Measurements from ENCODE around the gene ITPR1.

ITPR1 gene

DNA sequence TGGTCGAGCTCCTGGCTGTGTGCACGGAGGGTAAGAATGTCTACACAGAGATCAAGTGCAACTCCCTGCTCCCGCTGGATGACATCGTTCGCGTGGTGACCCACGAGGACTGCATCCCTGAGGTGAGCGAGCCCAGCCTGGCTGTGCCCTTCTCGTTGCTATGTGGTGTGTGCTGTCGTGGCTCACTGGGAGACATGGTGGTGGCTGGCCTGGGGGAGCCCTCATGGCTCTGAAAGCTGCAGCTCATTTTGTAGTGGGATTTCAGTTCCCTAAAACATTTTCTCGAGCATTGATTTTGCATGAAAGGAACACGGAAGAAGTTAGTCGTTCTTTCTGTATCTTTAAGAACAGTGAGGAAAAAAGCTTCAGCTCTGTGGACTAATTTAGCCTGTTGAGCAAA is 200.5 kb downstream of the ITPR1 start:
- DNase-seq, result no peak

DNA sequence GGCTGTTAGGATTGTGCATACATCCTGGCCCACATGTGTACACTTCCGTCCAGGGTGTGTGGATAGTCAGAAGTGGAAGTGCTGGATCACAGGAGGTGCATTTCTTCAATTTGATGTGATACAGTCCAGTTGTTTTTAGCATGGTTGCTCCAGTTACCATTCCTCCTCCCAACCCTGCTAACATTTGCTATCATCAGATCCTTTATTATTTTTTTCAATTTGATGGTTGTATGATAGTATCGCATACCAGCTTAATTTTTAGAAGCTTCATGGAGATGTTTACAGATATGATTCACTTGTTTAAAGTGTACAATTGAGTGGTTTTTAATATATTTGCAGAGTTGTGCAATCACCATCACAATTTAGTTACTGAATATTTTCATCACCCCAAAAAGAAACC is 202.7 kb downstream of the ITPR1 start:
- DNase-seq, result no peak

DNA sequence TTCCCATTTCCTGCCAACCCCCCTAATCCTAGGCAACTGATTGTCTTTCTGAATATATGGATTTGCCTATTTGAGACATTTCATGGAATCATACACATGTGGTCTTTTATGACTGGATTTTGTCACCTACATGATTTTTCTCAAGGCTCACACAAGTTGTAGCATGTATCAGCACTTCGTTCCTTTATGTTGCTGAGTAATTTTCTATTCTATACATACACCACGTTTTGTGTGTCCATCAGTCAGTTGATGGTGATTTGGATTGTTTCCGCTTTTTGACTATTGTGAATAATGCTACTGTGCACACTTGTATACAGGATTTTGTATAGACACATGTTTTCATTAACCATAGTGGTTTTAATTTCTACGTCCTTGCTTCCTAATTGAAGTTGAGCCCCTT is 203.1 kb downstream of the ITPR1 start:
- no peak for DNase-seq

DNA sequence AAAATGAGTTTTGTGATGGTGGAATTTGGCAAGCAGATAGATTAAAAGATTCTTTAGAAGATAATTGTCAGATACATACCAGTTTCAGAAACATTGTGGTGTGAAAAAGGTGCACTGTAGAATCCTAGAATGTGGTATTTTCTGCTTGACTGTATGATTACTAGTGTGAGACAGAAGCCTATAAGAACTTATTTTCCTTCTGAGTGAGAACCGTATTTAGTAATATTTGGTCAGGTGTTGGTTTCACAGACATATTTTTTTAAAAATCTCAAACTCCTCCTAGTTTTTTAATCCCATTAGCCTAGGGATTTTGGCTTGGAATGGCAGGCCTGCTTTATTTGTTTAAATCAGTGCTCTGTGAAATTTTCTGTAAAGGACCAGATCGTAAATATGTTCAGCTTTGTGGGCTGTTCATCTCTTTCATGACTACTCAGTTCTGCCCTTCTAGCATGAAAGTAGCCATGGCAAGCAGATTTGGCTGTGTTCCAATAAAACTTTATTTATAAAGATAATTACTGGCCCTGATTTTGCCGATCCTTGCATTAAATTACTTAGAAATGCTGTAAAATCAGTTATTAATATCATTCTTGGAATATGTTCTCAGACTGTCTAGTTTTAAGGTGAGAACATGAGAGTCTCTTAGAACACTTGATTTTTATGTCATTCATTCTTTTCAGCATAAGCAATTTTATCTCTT is 205.1 kb downstream of the ITPR1 start:
- no peak for DNase-seq

DNA sequence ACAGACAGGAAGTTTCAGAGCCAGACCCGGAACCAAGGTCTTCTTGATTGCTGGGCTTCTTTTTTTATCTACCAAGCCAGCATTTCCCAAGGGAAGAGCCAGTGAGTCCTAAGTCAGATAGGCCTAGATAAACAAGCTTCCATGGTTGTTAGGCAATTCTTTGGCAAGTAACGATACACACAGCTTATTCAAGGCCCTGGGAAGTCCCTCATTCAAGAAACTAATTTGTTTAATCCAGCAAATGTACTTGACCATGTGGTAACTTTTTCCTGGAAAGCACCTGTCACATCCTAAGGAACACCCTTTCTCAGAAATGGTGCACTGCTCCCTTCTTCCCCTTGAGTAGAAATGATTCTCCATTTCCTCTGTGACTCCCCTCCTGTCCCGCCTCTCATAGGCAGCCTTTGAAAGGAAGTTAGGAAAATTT is 209.9 kb downstream of the ITPR1 start:
- DNase-seq, result no peak

DNA sequence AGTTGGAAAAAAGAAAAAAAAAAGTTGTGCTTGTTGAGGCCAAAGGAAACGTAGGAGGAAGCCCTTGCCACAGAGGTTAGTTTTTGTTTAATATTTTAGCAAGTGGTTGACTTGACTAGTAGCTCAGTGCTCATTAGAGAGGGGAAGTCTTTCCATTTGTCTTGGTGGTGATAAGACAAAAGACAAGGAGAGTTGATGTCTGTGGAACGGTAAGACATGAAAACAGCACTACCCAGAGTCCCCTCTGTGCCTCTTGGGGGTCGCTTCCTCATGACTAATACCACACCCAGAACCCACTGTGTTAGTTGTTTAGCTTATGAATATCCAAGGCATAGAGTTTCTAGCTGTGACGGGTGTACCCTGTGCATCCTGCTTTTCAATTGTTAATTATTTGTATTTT is 211.4 kb downstream of the ITPR1 start:
- DNase-seq, result no peak

DNA sequence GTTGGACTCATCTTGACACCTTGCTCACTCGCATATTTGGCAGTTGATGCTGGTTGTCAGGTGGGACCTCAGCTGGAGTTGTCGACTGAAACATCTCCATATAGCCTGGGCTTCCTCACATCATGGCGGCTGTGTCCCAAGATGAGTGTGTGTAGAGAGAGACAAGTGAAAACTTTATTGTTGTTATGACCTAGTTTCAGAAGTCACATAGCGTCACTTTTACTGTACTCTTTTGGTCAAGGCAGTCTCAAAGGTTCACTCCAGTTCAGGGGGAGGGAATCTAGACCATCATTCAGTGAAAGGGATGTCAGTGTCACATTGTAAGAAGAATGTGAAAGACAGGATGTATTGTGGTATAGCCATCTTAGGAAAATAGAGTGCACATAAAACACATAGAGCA is 214.2 kb downstream of the ITPR1 start:
- no peak for DNase-seq

DNA sequence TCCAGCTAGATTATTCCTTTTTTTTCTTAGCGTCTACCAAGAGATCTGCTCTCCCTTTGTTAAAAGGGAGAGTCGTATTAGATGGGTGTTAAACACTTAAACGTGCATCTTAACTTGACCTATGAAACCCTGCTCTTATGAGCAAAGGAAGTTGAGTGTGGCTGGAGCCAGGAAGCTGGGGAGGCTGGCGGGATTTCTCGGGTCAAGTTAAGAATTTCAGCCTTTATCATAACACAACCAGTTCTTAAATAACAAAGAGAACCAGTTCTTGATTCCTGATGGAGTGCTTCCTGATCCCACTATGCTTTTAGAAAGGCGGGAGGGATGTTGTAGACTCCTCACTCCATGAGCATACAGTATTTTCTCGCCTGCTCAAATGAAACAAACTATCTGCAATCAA is 215.1 kb downstream of the ITPR1 start:
- no peak for DNase-seq

DNA sequence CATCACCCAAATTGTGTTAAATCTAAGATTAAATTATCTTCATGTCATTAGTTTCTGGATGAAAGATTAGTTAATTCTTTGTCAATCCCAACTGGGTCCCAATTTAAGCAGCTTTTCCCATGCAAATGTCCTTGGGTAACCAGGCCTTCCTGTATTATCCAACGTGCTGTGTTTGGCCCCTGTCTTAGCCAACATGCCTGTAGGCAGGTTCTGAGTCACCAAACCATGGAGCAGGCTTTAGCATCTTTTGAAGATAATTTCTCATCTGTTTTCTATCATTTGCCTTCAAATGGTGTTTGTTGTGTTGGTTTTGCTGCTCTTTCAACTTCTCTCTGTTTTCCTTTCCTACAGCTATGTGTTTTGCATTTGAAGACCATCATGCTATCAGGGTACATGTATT is 216.2 kb downstream of the ITPR1 start:
- DNase-seq, result no peak

DNA sequence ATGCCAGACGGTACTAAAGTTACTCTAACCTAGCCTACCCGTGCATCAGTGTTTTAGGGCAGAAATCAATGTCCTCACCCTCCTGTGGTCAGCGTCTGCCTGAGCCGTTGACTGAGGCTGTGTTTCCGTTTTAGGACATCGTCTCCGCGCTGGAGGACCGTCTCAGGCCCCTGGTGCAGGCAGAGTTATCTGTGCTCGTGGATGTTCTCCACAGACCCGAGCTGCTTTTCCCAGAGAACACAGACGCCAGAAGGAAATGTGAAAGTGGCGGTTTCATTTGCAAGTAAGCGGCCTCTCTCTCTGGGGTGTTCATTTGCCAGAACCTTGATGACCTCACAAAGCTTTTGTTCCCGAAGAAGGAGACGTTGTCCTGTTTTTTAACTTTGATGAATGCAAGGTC is 217.0 kb downstream of the ITPR1 start:
- DNase-seq, result no peak

DNA sequence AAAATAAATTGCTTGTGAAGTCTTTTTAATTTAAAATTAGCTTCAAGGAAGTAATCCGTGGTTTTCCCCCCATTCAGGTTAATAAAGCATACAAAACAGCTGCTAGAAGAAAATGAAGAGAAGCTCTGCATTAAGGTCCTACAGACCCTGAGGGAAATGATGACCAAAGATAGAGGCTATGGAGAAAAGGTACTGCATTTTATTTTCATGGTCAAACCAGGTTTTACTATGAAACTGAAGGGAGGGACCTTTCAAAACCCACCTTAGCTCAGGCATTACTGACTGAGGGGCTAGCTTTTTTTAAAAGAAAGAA is 218.5 kb downstream of the ITPR1 start:
- DNase-seq, result no peak

DNA sequence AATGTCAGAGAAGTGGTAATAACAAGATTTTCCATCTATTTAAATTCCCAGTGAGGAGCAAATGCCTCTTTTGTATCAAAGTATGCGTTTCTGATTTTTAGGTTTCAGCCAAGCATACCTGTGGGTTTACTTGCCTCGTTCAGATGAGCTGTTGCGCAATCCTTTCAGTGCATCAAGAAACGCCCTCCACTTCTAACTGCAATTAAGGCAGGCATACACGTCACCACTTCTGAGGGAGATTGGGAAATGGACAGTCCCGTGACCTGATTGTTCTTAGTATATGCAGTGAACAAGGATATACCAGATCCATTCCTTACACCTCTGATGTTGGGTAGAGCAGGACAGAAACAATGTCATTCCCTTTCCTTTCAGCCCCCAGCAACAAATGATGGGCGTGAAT is 219.0 kb downstream of the ITPR1 start:
- no peak for DNase-seq

DNA sequence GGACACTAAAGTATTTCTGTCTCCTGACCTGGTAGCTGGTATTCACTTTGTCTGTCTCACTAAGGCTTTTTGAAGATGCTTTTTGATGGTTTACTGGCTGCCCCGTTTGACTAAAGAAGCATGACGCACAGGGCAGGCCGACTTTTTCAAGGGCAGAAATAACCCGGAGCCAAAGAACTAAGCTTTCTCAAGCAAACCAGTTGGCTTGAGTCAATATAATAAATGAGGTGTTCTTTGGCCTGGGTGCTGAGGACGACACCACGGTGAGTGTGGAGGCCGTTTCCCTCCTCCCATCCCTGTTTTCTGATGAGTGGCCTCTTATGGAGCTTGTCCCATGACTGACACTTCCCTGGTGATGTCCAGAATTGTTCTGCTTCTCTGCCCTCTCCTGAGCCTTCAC is 220.9 kb downstream of the ITPR1 start:
- DNase-seq, result no peak

DNA sequence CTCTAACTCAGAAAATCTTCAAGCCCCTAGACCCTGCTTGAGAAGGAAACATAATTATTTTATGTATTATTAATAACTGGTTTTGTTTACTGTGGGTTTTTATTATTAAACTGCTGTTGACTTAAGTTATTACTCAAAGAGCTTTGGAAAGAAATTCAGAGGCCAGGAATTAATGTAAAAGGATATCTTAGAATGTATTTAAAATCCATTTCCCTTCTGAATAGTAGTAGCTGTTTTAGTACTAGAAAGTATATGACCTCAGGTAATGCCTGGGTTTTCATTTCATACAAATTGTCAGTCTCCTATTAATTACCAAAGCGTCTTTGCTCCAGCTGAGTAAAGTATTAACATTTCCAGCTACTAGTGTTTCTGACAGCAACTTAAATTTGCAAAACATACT is 223.1 kb downstream of the ITPR1 start:
- no peak for DNase-seq

DNA sequence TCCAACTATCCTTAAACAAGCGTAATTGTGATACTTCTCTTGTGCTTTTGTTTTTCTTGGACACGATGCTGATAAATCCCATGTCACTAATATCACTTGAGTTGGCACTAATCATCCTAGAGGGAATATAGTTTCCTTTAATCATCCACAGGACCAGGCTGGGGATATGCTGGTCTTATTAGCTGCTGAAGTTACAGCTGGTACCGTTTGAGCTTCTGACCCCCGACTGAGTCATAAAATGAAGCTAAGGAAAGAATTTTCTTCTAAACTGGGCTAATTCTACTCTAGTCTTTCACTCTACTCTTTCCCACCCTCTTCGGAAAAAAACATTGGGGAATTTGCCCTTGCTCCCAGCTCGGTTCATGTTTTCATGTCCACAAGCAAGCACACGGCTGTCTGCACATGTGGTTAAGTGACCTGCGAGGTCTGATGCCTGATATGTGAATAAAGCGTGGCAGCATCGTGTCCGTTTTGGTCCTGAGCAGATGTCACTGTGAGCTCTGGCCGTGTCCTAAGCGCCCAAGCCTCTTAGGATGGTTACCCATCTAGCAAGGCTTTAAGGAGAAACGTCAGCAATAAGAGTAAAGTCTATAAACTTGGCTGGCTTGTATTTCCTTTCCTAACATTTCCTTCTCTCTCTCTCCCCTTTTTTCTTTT is 223.7 kb downstream of the ITPR1 start:
- no peak for DNase-seq

DNA sequence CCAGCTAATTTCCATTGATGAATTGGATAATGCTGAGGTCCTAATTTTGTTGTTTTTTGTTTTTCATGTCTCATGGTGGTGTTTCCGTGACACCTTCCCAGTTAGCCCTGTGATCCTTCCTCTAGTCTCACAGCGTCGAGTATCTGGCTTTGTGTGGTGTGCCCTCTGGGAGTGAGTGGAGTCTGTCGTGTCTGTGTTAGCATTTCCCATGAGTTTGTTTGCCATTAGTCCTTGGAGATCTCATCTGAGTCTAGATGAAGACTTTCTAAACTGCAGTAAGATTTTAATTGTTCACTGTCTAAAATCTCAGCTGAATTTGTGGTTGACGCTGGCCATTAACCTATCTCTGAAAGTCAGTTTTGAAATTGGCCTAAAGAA is 224.2 kb downstream of the ITPR1 start:
- no peak for DNase-seq

DNA sequence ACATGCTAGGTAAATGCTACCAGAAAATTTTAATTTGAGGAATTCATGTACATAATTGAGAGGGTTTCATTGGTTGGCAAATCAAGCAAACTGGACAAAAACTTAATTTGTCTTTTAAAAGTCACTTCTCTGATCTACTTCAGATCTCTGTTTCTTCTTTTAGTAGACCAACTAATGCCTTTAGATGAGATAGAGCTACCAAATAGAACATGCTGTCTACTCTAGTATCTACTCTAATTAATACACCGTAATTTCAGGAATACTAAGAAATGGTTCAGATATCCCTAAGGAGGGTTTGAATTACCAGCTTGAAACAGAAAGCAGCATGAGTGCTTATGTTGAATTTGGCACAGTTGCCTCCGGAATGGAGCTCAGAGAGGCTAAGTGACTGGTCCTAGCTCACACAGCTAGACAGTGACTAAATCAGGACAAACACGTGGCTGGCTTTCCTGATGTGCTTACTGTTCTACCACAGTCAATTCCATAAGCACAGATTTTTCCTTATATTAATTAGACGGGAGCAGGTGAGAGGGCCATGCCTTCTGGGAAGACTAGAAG is 225.1 kb downstream of the ITPR1 start:
- DNase-seq, result no peak

DNA sequence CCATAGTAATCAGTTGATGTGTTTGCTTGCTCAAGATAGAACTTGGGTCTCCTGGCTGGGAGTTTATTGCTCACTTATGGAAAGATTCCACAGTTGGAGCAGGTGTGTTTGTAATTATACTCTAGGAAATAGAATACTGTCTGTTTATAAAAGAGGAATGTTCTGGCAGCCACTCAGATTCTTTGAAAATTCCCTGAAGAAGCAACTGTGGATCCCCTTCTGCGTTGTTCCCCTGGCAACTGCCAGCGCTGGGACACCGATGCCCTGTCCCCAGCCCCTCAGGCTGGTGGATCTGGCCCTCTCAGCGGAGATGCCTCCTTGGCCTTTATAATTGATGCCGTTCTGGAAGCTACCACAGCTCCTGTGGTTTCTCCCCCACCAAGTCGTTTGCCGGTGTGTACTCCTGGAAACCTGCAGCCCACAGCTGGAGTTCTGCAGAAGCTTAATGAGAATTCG is 225.9 kb downstream of the ITPR1 start:
- no peak for DNase-seq

DNA sequence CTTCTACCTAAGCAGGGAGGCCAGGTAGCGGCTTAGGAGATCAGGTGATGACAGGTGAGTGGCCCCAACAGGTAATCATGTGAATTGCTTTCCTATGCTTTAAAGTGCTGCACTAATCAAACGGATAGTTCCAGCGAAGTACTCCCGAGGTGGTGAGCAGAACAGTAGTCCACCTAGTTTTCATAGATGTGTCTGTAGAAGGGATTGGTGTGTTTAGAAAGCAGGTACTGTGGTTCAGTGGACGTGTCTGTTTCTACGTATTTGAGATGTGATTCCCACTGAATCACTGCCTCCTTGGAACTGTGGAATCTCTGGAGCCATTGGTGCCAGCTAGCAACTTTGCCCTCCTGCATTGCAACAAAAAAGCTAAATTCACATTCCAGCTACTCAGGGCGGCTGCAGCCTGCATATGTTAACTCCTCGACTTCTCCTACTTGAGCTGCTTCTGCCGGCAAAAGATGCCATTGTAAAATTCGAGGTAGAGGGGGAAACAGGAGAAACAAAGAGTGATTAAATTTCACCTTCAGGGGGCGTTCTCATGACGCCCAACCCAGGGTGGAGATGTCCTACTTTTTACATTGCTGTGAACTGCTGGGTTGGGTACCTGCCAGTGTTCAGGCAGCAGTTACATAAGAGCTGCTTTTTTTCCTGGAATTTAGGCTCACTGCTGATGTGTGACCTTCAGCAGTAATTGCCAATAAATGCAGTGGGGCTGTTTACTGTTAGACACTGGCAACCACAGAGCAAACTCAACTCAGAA is 227.3 kb downstream of the ITPR1 start:
- DNase-seq, result no peak

DNA sequence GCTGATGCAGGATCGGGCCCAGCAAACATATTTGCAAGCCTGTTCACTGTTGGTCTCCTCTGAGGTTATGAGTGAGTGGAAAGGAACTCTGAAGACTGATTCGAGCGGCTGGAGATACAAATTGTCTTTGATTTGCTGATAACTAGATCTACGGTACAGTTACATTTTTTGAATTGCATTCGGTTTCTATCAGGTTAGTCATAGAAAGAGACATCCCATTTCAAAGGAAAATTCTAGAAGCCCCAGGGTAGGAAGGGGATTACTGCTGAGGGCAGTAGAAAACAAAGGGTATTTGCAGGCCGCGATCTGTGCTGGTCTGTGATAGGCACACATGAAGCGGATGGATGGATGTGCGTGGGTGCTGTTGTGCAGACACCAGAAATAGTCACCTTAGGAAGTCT is 228.4 kb downstream of the ITPR1 start:
- DNase-seq, result no peak

DNA sequence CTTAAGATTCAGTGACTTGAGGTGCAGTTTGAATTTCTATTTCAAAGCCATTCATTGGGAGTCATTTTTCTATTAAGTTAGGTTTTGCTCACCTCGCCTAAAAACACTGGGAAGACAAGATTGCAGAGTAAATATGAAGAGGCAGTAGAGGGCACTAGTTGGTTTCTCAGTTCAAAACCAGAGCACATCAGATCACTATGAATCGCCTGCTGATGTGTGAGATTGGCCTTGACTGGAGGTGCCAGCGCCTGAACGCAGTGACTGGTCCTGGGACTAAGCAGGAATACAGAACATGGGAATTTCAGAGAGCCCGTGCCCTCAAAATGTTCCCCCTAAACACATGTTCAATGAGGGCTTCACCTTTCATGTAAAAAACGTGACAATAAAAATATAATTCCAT is 229.0 kb downstream of the ITPR1 start:
- DNase-seq, result no peak

DNA sequence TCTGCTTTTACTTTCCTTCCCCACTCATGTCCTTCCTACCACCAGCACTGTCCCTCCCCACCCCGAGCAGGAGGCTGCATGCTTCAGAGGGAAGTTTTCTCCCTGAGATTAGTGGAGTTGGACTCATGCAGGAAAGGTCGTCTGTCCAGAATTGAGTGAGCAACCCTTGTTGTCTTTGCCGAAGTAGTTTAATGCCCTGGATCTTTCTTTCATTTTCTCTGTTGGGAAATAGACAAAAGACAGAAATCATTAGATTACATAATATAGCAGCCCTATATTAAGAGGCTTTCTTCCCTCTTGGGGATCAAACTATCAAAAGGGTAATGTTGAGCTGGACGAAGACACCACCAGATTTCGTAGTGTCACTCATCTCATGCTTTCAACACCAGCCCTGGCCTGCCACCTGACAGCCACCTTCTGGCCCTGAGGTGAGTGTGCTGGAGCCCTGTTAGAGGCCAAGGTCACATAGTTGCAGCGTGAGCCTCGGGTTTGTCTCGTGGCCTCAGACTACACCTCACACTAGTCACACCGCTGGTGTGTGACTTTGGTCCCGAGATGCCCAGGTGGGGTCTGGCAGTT is 231.0 kb downstream of the ITPR1 start:
- no peak for DNase-seq

DNA sequence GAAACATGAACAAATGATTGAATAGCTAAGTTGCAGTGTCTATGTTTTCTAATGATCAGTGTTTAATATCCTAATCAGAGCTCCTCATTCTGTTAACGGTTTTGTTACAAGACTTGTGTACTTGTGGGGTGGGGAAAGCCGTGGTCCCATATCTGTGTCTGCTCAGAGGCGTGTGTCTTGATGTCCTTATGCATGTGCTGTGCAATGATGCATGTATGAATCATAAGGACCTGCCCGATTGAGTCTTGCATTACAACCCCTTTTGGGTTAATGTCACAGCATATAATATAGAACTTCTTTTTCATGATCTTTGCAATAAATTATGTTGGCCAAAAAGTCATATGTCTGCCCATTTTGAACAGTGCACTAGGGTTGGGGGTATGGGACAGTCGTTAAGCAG is 233.4 kb downstream of the ITPR1 start:
- no peak for DNase-seq
